Lung (tissue), 12 donors: ENCODE results near the gene GGT5. TPM values are rescaled to one million over a fixed set of nuclear protein-coding genes. Genes with fewer than 3 reads are reported as not detected.
"Not testable (repeated sequence)": the region's sequence is repeated elsewhere in the genome, so short reads cannot be mapped to it uniquely, and the experiment has no call there.

Source experiments
- ATAC-seq: fragments of 200-7000 bp; cut with Tn5 transposase; one replicate; pipeline ENCODE4 v1.9.1; 2020; ENCODE audit warnings: moderate number of reproducible peaks; ENCODE audit not compliant: insufficient read depth, low FRiP score
- DNase-seq, 3 donors: peaks; one replicate each; pipeline ENCODE4 v3.0.0-alpha.2; 2013 to 2017
- H3K27ac ChIP-seq, 2 donors: one replicate each; pipeline ENCODE4 v1.5.1; 2013; ENCODE audit warnings: mild to moderate bottlenecking in 2 of 2, moderate library complexity in 2 of 2, control low read depth in 1 of 2, inconsistent platforms in 1 of 2, low read depth in 1 of 2, low read length in 1 of 2
- H3K27me3 ChIP-seq, 3 donors: one replicate each; pipeline ENCODE4 v1.5.1; 2013; ENCODE audit warnings: low read length in 2 of 3; ENCODE audit not compliant: control insufficient read depth in 3 of 3, insufficient read depth in 3 of 3
- H3K36me3 ChIP-seq, 4 donors: one replicate each; pipeline ENCODE4 v1.5.1; 2013; ENCODE audit warnings: low read length in 4 of 4, mild to moderate bottlenecking in 1 of 4, moderate library complexity in 1 of 4; ENCODE audit not compliant: control insufficient read depth in 4 of 4, insufficient read depth in 4 of 4
- H3K4me1 ChIP-seq, 5 donors: one replicate each; pipeline ENCODE4 v1.5.1; 2013; ENCODE audit warnings: low read length in 5 of 5, mild to moderate bottlenecking in 2 of 5, moderate library complexity in 1 of 5; ENCODE audit not compliant: control insufficient read depth in 5 of 5, insufficient read depth in 5 of 5
- H3K4me3 ChIP-seq: one replicate; pipeline ENCODE4 v1.5.1; 2013; ENCODE audit warnings: mild to moderate bottlenecking, control low read depth, moderate library complexity
- H3K9ac ChIP-seq, 2 donors: one replicate each; pipeline ENCODE4 v1.5.1; 2013; ENCODE audit warnings: low read length in 2 of 2, control low read depth in 1 of 2; ENCODE audit not compliant: insufficient read depth in 1 of 2
- H3K9me3 ChIP-seq, 4 donors: one replicate each; pipeline ENCODE4 v1.5.1; 2013; ENCODE audit warnings: low read length in 3 of 4, mild to moderate bottlenecking in 1 of 4, moderate library complexity in 1 of 4; ENCODE audit not compliant: control insufficient read depth in 4 of 4, insufficient read depth in 3 of 4
- CTCF ChIP-seq: IDR thresholded peaks from 2 replicates; pipeline ENCODE4 v1.5.1; 2012; ENCODE audit warnings: mild to moderate bottlenecking; ENCODE audit errors: control extremely low read depth, extremely low read depth
- WGBS, 2 donors: extraction: QIAGEN DNeasy Blood & Tissue Kit; methylation state at CpG; one replicate each; pipeline ENCODE4 v1.1.7; 2013; 5-methylcytosine and 5-hydroxymethylcytosine counted together
- polyA plus RNA-seq, 2 donors: library from polyadenylated mRNA; stranded (reverse); fragments of 200-250 nt; gene quantifications; one replicate each; pipeline ENCODE4 v1.2.1, GENCODE V29; 2013
- total RNA-seq, 2 donors: library from RNA; depleted of rRNA in 1 of 2; stranded (reverse); fragments of >200 nt in 1 of 2; gene quantifications; one replicate each; pipeline ENCODE4 v1.2.1, GENCODE V29; 2014 to 2021
- donor health status: control.
- donor health status: control.
- donor health status: Bipolar disorder and iron deficiency.
- donor health status: healthy.
- donor health status: DM: yes; HTN: yes; CAD: no.

GGT5 gene
- total and polyA plus RNA-seq, 4 donors = 9.8 to 92.0 (median 54.7) TPM

- H3K9ac ChIP-seq = no peak overlapping the region
- peaks cover 7 to 57% (median 31%) of the 10 kb centered on the region in 5 donors for H3K4me1 ChIP-seq
- WGBS, 2 donors = 23 to 61% methylated on average over 4 of the region's 4 CpGs
- no peak for TF ChIP-seq CTCF
- H3K27me3 ChIP-seq = no peaks in the 10 kb centered on the region
- DNase-seq = peak; percentile 78 to 93 (median 92)
- no peak for ATAC-seq
- peaks cover 0 to 4% (median 0%) of the 10 kb centered on the region in 4 donors for H3K36me3 ChIP-seq
- no peaks in the 10 kb centered on the region for H3K9me3 ChIP-seq
- no peak overlapping the region for H3K4me3 ChIP-seq
- H3K27ac ChIP-seq = peak overlapping the region; percentile 76 to 78
Observed at GRCh38 chr22:24289741-24290163, 44.9 kb upstream of the GGT5 start.

GRCh38 chr22:24289114-24289513 is 44.2 kb upstream of the GGT5 start:
- ATAC-seq = no peak
- H3K4me3 ChIP-seq = no peak overlapping the region
- H3K27me3 ChIP-seq = no peaks in the 10 kb centered on the region
- peaks cover 0 to 6% (median 0%) of the 10 kb centered on the region in 4 donors for H3K36me3 ChIP-seq
- no peak overlapping the region for H3K9ac ChIP-seq
- 32 to 52% methylated on average over 4 of the region's 4 CpGs for WGBS, 2 donors
- no peaks in the 10 kb centered on the region for H3K9me3 ChIP-seq
- no peak for TF ChIP-seq CTCF
- peak; percentile 74 to 98 (median 97) for DNase-seq
- peak overlapping the region in 1 of 2 donors; percentile 89 for H3K27ac ChIP-seq
- peaks cover 5 to 60% (median 34%) of the 10 kb centered on the region in 5 donors for H3K4me1 ChIP-seq

- not testable (repeated sequence) for H3K4me3 ChIP-seq, ATAC-seq, DNase-seq, H3K27me3 ChIP-seq, H3K9ac ChIP-seq, H3K36me3 ChIP-seq, H3K9me3 ChIP-seq
- peaks cover 8 to 60% (median 34%) of the 10 kb centered on the region in 5 donors for H3K4me1 ChIP-seq
- H3K27ac ChIP-seq = peak overlapping the region; percentile 14 to 79
- 90 to 94% methylated on average over 5 to 6 of the region's 6 CpGs for WGBS, 2 donors
Observed at GRCh38 chr22:24287801-24288200, 42.9 kb upstream of the GGT5 start.

- not testable (repeated sequence) for H3K9me3 ChIP-seq, H3K9ac ChIP-seq, DNase-seq, H3K27me3 ChIP-seq, H3K4me3 ChIP-seq, H3K36me3 ChIP-seq, ATAC-seq
- Histone ChIP-seq H3K4me1 (peaks cover 8 to 60% (median 34%) of the 10 kb centered on the region in 5 donors), H3K27ac (peak overlapping the region in 1 of 2 donors; percentile 79)
- WGBS, 2 donors = 77 to 88% methylated on average over 6 to 8 of the region's 9 CpGs
Observed at GRCh38 chr22:24287212-24287611, 42.3 kb upstream of the GGT5 start.
